ENCODE data around the gene UTP11. TPM values are rescaled to one million over a fixed set of nuclear protein-coding genes. Genes with fewer than 3 reads are reported as not detected.

UTP11 gene
- 47.3 and 56.9 TPM in 2 replicates for total RNA-seq

GRCh38 chr1:38012363-38013226, at the start of gene UTP11:
Gene UTP11 (plus strand): TSS chr1:38012734. CDS start chr1:38012803, 69 bp downstream.

GRCh38 chr1:38005195-38006007, 7.1 kb upstream of the UTP11 start, which contains the start of gene FHL3:
Gene FHL3 (minus strand): TSS chr1:38005514. CDS start chr1:37999412, 6,102 bp downstream.

GRCh38 chr1:38046333-38046883, 33.9 kb downstream of the UTP11 start, which contains the start of gene POU3F1:
Gene POU3F1 (minus strand): TSS chr1:38046793. CDS start chr1:38046743, 50 bp downstream.

Other genes with a start within 250 kb of the UTP11 start
- gene EPHA10, start 247.6 kb upstream of the UTP11 start, total RNA-seq, result not detected in 2 replicates
- not detected in 2 replicates for gene MANEAL, start 218.9 kb upstream of the UTP11 start, total RNA-seq
- 80.5 and 105 TPM in 2 replicates for gene C1orf122, start 204.9 kb upstream of the UTP11 start, total RNA-seq
- gene YRDC, start 204.5 kb upstream of the UTP11 start, total RNA-seq, result 18.0 and 24.0 TPM in 2 replicates
- 2.3 and 3.4 TPM in 2 replicates for gene MTF1, start 153.1 kb upstream of the UTP11 start, total RNA-seq
- 15.0 and 19.2 TPM in 2 replicates for gene INPP5B, start 65.7 kb upstream of the UTP11 start, total RNA-seq
- gene SF3A3, start 22.7 kb upstream of the UTP11 start, total RNA-seq, result 44.2 and 58.6 TPM in 2 replicates
- 56.8 and 105 TPM in 2 replicates for gene FHL3, start 7.2 kb upstream of the UTP11 start, total RNA-seq
- not detected in 2 replicates for gene POU3F1, start 34.1 kb downstream of the UTP11 start, total RNA-seq

All from epithelial cell of alveolus of lung (primary cell).